ENCODE measurements around the gene MPP2. TPM values are rescaled to one million over a fixed set of nuclear protein-coding genes. Genes with fewer than 3 reads are reported as not detected.
A peak's percentile ranks its signal among the peaks of the same experiment; 100 is the strongest.

Gene MPP2
- total and polyA plus RNA-seq, 2 donors from 2014 or later: 1.2 to 2.7 TPM

DNA sequence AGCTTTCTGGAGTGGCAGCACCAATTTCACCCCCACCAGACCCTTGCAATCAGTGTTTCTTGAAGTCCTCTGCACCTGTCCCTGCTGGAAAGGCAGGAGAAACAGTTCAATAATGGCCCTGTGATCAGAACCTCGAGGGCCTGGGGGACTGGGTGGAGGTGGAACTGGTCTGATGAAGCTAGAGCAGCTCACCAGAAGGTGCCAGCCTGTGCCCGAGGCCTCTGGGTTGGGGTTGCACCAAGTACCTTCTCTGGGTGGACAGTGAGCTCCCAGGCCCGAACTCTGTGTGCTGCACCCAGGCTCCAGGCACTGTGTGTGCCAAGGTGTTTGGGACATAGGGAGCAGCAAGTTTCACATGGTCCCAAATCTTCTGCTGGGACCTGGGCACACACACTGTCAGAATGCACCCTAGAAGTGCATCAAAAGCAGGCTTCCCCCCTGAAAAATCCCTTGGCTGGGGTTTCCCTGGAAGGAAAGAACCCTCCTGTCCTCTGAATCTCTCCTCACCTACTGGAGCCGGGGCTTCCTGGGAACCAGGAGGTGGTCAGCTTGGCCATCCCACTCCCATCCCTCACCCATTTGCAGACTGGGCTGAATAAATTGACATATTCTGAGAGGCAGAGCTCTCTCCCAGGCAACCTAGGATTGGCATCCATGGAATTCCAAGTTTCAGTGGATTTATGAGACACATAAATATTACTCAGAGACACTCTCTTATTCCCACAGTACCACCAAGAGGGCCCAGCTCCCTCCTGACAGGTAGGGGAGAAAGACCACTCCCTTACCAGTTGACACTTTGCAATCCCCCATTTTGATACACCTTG is 43.0 kb downstream of the MPP2 start:
- no peak overlapping the region for H3K4me3 ChIP-seq (ENCODE audit: low read length in 3 of 3)
- H3K36me3 ChIP-seq (ENCODE audit: control insufficient read depth in 2 of 3, insufficient read depth in 3 of 3, low read length in 3 of 3): no peaks in the 10 kb centered on the region
- no peaks in the 10 kb centered on the region for H3K27me3 ChIP-seq (ENCODE audit: control insufficient read depth, insufficient read depth, low read length)
- FAIRE-seq (no peak), DNase-seq (peak in 2 of 5 donors; percentile 20 to 61)
- H3K4me1 ChIP-seq (ENCODE audit: control insufficient read depth in 2 of 3, insufficient read depth in 2 of 3, low read depth in 1 of 3, low read length in 3 of 3): peaks cover 0 to under 1% (median 0%) of the 10 kb centered on the region in 3 donors
- H3K9me3 ChIP-seq (ENCODE audit: control insufficient read depth in 2 of 3, insufficient read depth in 1 of 3, low read length in 3 of 3): no peaks in the 10 kb centered on the region
- TF ChIP-seq, protein P1, sequence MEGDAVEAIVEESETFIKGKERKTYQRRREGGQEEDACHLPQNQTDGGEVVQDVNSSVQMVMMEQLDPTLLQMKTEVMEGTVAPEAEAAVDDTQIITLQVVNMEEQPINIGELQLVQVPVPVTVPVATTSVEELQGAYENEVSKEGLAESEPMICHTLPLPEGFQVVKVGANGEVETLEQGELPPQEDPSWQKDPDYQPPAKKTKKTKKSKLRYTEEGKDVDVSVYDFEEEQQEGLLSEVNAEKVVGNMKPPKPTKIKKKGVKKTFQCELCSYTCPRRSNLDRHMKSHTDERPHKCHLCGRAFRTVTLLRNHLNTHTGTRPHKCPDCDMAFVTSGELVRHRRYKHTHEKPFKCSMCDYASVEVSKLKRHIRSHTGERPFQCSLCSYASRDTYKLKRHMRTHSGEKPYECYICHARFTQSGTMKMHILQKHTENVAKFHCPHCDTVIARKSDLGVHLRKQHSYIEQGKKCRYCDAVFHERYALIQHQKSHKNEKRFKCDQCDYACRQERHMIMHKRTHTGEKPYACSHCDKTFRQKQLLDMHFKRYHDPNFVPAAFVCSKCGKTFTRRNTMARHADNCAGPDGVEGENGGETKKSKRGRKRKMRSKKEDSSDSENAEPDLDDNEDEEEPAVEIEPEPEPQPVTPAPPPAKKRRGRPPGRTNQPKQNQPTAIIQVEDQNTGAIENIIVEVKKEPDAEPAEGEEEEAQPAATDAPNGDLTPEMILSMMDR (IDR thresholded peaks at IDR 0.05; ENCODE audit: borderline replicate concordance, extremely low read depth, insufficient read depth): no peak
- intact Hi-C loops (cut with DNase I): no loop called here
- H3K27ac ChIP-seq (ENCODE audit: low read depth in 2 of 2, low read length in 2 of 2): no peak overlapping the region
- no peak overlapping the region for H3K9ac ChIP-seq (ENCODE audit: low read length in 3 of 3)

DNA sequence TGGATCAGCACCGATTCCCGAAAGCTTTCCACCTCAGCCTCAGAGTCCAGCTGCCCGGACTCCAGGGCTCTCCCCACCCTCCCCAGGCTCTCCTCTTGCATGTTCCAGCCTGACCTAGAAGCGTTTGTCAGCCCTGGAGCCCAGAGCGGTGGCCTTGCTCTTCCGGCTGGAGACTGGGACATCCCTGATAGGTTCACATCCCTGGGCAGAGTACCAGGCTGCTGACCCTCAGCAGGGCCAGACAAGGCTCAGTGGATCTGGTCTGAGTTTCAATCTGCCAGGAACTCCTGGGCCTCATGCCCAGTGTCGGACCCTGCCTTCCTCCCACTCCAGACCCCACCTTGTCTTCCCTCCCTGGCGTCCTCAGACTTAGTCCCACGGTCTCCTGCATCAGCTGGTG is 45.4 kb downstream of the MPP2 start:
- FAIRE-seq (no peak), DNase-seq (peak in 2 of 5 donors; percentile 23 to 39)
- H3K4me3 ChIP-seq (ENCODE audit: low read length in 3 of 3): no peak overlapping the region
- H3K9ac ChIP-seq (ENCODE audit: low read length in 3 of 3): no peak overlapping the region
- peak overlapping the region in 1 of 2 donors; percentile 14 for H3K27ac ChIP-seq (ENCODE audit: low read depth in 2 of 2, low read length in 2 of 2)
- no peaks in the 10 kb centered on the region for H3K9me3 ChIP-seq (ENCODE audit: control insufficient read depth in 2 of 3, insufficient read depth in 1 of 3, low read length in 3 of 3)
- intact Hi-C loops (cut with DNase I): no loop called here
- peaks cover 0 to 2% (median 0%) of the 10 kb centered on the region in 3 donors for H3K4me1 ChIP-seq (ENCODE audit: control insufficient read depth in 2 of 3, insufficient read depth in 2 of 3, low read depth in 1 of 3, low read length in 3 of 3)
- no peaks in the 10 kb centered on the region for H3K27me3 ChIP-seq (ENCODE audit: control insufficient read depth, insufficient read depth, low read length)
- no peaks in the 10 kb centered on the region for H3K36me3 ChIP-seq (ENCODE audit: control insufficient read depth in 2 of 3, insufficient read depth in 3 of 3, low read length in 3 of 3)
- TF ChIP-seq, protein P1 (IDR thresholded peaks at IDR 0.05; ENCODE audit: borderline replicate concordance, extremely low read depth, insufficient read depth): no peak

DNA sequence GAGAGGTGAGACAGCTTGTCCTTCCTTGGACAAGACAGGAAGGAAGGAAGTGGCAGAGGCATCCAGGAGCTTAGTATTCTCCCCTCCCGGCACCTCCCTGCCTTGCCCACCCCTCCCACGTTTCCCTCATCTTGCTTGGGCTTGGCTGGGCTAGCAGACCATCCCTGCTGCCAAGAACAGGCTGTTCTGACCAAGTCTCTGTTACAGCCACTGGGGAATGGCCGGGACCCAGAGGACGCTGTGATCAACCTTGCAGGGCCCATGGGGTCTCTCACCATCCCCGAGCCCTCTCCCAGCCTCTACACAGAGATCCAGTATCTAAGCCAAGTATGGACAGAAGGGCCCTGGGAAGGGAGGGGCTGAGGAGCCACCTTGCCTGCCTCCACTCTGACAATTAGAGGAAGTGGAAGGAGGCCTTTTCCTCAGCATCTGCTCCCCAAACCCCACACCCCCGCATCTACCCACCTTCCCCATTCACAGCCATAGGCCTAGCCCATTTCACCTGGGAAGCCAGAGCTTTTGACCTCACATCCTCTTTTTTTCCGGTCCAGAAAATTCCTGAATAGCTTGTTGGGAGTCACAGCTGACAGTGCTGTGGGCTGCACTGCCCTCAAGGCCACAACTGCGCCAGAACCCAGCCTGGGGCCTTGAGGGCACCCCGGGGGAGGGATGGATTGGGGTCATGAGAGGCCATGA is 46.3 kb downstream of the MPP2 start:
- Histone ChIP-seq H3K4me1 (ENCODE audit: control insufficient read depth in 2 of 3, insufficient read depth in 2 of 3, low read depth in 1 of 3, low read length in 3 of 3) (peaks cover 0 to 2% (median 0%) of the 10 kb centered on the region in 3 donors), H3K9me3 (ENCODE audit: control insufficient read depth in 2 of 3, insufficient read depth in 1 of 3, low read length in 3 of 3) (no peaks in the 10 kb centered on the region), H3K4me3 (ENCODE audit: low read length in 3 of 3) (no peak overlapping the region), H3K27ac (ENCODE audit: low read depth in 2 of 2, low read length in 2 of 2) (peak overlapping the region in 1 of 2 donors; percentile 14), H3K36me3 (ENCODE audit: control insufficient read depth in 2 of 3, insufficient read depth in 3 of 3, low read length in 3 of 3) (no peaks in the 10 kb centered on the region), H3K27me3 (ENCODE audit: control insufficient read depth, insufficient read depth, low read length) (no peaks in the 10 kb centered on the region), H3K9ac (ENCODE audit: low read length in 3 of 3) (no peak overlapping the region)
- TF ChIP-seq, protein P1 (IDR thresholded peaks at IDR 0.05; ENCODE audit: borderline replicate concordance, extremely low read depth, insufficient read depth): no peak
- intact Hi-C loops (cut with DNase I): no loop called here
- FAIRE-seq (no peak), DNase-seq (peak in 2 of 5 donors; percentile 27 to 68)
